Measurements from ENCODE around the gene CHST13.

- TF ChIP-seq POLR2A (IDR thresholded peaks at IDR 0.05) (no peak), CTCF (IDR thresholded peaks at IDR 0.05) (no peak)
Observed at GRCh38 chr3:126580746-126581145, 56.8 kb downstream of the CHST13 start.

Data from lower leg skin (tissue), 3 donors.